Hepatic stellate cell (primary cell): ENCODE results near the gene MMP2.
A peak's percentile ranks its signal among the peaks of the same experiment; 100 is the strongest.

Source experiments
- DNase-seq: peaks from one replicate; pipeline ENCODE4 v3.0.0; 2011; ENCODE audit warnings: low spot score

Gene MMP2

DNA sequence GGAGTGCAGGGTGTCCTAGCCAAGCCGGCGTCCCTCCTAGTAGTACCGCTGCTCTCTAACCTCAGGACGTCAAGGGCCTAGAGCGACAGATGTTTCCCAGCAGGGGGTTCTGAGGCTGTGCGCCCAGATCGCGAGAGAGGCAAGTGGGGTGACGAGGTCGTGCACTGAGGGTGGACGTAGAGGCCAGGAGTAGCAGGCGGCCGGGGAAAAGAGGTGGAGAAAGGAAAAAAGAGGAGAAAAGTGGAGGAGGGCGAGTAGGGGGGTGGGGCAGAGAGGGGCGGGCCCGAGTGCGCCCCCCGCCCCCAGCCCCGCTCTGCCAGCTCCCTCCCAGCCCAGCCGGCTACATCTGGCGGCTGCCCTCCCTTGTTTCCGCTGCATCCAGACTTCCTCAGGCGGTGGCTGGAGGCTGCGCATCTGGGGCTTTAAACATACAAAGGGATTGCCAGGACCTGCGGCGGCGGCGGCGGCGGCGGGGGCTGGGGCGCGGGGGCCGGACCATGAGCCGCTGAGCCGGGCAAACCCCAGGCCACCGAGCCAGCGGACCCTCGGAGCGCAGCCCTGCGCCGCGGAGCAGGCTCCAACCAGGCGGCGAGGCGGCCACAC lies at the start of gene MMP2:
TSS of gene MMP2 (plus strand) at position 372 of the 603 bp plus-strand sequence. CDS start 282 bp downstream, outside the sequence.
- peak; percentile 70 for DNase-seq

DNA sequence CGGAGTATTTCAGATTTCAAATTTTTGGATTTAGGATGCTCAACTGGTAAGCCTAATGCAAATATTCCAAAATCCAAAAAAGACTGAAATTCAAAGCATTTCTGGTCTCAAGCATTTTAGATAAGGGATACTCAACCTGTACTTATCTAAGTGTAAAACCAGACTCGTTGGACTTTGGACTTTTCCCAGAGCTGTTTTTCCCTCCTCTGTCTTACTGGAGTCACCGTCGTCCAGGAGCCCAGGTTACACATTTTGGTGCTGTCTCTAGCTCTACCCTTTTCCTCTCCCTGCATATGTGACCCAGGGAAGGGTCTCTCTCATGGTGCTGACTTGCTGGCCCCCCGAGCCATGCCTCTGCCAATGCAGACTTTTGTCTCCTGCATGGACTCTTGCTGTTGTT lies 46.0 kb upstream of the MMP2 start:
- no peak for DNase-seq

DNA sequence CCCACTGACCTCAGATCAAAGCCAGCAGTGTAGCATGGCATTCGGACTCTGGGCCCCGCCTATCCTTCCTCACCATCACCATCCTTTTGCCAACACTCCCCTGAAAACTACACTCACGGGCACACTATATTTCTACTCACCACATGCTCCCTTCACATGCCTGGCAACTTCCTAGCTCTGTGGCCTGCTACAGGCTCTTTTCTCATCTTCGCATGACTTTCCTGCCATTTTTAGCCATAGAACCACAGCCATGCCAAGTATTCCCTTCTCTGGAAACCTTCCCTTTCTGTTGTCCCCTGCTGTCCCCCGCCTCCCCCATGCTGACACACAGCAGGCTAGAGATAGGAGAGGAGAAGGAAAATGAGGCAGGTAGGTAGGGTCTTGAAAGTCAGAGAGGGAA lies 45.5 kb upstream of the MMP2 start:
- no peak for DNase-seq

DNA sequence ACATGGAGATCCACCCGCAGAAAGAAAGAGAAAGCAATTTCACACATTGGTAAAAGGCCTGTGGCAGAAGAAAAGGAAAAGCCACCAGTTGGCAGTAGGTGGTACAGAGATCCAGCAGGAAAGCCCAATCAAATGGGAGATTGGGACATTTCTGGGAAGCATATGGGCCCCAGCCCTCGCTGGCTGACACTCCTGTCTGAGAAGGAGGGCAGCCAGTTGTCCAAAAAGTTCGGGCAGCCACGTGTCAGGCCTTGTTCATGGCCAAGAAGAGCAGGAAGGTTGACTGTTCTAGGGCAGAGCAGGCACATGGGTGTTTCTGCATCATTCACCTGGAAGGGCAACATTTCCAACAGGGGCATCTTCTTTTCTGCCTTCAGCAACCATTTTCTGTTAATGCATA lies 45.0 kb upstream of the MMP2 start:
- no peak for DNase-seq

DNA sequence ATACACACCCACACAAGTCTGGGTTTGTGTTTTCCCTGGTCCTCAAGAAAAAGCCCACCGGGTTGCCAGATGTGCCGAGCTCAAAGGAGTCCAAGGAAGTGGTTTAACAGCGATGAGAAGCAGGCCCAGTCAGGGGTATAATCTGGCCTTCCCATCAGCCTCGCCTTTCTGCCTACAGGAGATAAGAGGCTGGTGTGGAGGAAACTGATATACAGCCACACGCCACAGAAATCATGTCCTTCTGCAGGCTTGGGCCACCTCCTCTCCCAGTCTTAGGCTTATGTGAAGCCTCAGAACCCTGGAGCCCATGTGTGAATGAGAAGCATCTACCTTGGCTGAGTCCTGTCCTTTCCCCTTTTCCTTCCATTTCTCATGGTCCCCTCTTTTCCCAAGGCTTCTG lies 43.6 kb upstream of the MMP2 start:
- no peak for DNase-seq

DNA sequence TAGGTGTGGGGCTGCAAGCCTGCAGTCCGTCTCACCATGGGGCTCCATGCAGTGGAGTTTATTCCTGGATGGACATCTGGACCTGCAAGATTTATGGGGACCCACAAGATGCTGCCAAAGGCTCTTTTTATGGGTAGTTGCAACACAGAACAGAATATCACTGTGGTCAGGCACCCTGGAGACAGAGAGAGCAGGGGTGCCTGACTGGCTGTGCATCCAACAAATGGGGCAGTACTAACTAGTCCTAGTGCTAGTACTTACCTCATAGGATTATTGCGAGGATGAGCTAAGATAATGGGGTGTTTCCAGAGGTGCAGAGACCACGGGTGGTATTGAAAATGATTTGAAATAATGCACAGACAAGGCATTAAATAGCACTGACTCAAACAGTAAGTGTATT lies 42.4 kb upstream of the MMP2 start:
- DNase-seq: no peak

DNA sequence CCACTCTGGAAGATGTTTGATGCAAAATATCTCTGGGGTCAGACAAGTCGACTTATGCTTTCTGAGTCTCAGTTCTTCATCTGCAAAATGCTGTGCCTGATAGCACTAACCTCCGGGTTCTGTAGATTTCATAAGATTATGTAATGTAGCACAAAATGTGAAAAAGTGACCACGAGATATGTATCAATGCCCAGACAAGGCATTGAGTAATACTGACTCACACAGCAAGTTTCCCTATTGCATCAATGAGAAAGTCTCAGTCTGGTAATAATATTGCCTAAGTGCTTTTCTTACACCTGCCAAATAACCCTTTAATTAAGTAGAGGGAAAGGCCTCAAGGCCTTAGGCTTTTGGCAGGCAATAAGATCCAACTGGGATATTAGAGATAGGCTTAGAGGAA lies 41.4 kb upstream of the MMP2 start:
- no peak for DNase-seq

DNA sequence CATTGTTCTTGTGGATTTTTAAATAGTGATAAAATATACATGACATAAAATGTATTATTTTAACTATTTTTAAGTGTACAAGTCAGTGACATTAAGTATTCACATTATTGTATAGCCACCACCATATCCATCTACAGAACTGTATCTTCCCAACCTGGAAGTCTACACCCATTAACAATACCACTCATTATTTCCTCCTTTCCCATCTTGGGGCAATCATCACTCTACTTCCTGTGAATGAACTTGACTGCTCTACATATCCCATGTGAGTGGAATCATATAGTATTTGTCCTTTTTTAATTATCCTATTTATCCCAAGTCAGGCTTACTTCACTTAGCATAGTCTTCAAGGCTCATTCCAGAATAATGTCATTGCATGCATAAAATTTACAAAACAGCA lies 40.7 kb upstream of the MMP2 start:
- no peak for DNase-seq

DNA sequence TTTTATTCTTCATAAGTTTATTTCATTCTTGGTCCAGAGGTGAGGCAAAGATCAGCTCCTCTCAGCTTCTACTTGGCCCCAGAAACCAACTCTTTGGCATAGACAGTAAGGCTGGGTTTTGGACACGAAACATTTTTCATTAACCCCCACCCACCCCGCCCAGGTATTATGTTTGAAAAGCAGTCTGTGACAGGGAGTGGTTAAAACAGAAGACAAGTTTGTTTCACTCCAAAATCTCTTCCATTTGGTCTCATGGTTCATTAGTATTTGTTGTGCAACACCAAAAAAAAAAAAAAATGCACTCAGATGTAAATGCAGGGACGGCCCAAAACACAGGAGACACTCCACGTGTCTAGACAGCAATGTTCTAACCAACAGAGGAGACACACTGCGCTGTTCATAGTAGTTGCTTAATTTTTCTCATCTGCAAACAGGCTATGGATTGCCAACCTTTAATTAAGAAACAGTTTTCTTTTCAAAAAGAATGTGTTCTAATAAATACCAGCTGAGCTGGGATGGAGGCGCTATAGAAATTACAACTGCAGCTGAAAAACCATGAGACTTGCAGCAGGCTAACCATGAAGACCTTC lies 39.8 kb upstream of the MMP2 start:
- DNase-seq: no peak

DNA sequence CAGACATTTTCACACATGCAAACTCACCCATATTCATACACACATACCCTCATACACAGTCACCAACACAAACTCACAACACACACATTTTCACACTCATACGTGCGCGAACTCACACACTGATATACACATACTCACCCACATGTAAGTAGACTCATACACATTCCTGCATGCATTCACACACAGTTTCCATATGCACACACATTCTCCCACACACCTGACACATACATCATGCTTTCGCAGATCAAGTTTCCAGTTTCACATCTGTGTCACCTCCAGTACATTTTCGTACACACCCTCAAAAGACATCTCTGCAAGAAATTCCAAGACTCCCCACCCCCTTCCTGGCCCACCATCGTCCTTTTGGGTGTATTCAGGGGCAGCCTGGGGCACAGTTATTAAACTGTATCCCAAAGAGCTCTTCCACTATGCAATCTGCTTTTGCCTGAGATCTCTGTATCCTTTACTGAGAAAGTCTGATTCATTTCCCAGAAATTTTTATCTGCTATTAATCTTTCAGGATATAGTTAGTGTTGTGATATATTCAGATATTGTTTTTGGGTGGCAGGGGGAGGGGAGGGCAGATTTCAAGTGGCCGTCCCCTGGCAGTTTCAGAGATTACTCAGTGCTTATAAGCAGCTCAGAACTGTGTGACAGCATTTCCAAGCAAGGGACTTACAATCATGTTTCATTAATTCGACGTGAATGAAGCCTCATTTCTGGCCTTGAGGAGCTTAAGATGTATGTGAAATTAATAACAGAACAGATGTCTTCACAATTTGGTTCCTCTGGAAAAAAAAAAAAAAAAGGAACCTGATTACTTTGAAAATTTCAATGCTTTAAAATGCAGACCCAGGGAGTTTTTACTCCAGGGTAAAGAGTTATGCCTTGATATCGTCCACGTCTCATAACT lies 35.3 kb upstream of the MMP2 start:
- no peak for DNase-seq

DNA sequence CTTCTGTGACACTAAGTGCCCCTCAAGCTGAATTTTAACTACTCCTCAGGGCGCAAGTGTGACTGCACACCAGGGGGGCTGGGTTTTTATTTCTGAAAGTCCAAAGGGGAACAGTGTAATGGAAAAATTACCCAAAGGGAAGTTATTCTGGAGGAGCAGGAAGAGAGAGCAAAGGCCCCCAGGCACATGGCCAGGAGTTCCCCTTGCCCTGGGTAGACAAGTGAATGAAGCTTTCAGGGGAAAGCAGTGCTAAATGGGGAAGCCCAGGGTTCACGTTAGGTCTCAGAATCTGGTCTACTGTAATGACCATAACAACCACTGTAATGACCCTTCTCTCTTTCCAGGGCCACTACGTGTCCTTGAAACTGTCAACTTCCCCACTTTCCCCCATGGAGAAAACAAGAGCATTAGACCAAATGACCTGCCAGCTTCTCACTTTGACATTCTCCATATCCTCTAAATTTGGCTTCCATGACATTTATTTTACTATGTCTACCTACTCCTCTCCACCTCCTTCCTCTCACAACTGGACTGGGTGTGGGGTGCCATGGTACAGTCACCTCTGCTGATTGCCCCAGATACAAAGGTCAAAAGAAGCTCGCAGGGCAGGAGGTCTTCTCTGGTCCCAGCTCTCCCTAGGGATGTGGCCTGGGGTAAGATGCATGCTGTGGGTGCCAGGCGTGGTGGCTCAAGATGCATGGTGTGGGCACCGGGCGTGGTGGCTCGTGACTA lies 34.1 kb upstream of the MMP2 start:
- no peak for DNase-seq

DNA sequence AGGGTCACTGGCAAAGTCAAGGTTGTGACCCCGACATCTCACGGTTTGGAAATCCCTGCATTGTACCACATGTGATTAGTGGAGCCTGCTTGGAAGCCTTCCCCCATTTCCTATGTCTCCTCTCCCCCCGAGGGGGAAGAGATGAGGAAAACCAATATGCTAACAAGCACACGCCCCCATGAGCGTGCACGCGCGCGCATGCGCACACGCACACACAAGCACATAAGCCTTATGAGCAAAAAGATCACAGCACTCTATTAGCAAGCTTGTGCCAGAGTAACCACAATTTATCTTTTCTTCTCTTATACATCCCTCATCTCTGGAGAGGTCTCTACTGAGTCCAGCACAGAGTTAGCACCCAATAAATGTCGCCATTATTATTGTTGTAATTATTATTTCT lies 31.8 kb upstream of the MMP2 start:
- no peak for DNase-seq

DNA sequence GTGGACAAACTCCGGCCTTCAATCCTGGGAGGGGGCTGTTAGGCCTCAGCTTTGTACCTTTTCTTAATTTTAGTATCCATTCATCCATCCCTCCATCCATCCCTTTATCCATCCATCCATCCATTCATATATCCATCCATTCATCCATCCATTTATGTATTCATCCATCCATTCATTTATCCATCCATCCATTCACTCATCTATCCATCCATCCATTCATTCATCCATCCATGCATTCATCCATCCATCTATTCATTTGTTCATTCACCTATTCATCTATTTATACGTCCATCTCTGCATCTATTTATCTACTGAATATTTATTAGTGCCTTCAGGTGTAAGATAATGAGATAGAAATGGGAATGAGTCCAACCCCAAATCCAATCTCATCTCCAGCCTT lies 26.0 kb upstream of the MMP2 start:
- no peak for DNase-seq

DNA sequence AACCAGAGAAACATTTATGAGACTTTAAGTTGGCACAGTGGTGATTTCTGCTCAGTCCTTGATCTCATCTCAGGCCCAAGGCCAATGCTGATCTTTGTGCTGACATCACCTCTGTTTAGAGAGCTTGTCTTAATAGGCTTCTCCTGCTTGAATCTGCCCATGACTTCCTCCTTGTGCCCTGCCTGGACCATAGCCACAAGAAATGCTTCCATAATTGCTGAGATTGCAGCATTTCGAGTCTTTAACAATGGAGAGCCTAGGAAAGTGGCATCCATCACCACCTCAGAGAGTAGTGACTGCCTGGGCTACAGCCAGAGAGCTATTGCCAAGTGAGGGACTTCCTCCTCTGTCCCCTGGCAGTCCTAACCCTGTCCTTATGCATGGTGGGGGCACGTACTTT lies 25.1 kb upstream of the MMP2 start:
- DNase-seq: no peak

DNA sequence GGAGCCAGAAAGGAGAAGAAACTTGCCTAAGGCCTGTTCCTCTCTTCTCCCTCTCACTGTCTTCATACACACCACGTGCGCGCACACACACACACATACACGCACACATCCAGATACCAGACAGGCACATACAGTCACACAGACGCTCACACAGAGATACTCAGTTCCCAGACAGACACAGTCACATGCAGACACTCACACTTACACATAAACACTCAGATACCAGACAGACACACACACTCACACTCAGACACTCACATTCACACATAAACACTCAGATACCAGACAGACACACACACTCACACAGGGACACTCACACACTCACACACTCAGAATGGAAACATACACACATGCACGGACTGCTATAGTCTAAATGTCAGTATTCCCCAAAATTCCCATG lies 24.1 kb upstream of the MMP2 start:
- no peak for DNase-seq

DNA sequence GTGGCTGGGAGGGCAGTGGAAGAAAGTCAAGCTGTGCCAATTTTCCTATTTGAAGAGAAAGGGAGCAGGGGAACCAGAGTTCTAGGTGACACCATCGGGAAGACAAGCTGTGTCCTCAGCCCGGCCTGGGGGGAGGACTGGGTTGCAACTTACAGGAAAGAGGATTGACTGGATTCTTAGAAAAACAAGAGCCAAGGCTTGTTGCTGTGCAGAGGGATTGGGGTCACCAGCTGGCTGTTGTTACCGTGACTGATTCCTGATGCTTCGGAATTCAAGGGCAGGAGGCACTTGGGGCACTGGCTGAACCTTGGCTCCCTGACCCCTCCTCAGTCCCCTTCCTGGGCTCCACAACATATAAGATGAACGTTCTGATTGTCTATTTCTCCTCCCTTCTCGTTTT lies 16.8 kb upstream of the MMP2 start:
- DNase-seq: no peak

DNA sequence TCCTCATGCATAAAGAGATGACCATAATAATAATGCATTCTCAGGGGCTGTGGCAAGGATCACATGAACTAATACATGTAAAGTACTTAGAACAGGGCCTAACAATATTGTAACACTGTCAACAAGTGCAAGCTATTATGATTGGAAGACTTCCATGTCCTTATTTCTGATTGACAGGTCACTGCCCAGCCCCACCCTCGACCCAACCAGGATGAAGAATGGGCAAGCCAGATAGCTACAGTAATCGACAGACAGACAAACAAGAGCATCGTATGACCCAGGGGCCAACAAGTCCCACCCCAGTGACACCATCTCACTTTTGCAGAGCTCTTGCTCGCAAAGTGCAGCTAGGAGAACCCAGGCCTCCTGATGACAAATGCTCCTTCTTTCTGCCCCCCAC lies 14.6 kb upstream of the MMP2 start:
- no peak for DNase-seq

DNA sequence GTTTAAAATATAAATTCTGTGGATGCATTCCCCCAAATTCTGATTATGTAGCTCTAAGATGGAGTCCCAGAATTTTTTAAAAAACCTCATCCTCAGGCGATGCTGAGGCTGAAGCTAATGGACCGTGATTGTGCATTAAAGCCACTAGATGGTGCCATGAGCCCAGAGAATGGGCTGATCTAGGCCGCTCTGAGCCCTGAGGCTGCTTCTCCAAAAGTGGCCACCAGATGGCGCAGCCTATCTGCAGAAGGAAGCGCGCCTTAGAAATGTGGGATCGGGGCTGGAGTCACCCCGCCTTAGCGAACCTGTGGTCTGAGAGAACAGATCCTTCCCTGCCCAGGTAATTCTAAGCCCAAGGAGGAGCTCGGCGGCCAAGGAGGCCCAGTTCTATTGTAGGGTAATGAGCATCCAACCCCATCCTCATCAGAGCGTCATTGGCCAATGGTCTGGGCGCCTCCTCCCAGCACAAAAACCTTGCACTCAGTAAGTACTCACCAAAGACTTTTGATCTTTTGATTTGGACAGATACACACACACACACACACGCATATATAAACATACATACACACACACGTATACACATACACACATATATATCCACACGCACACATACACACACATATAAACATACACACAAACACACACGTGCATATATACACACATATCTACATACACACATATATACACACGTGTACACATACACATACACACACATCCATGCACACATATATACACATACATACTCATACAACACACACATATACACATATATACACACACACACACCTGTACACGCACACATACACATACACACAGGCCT lies 13.7 kb upstream of the MMP2 start:
- DNase-seq: peak; percentile 79

DNA sequence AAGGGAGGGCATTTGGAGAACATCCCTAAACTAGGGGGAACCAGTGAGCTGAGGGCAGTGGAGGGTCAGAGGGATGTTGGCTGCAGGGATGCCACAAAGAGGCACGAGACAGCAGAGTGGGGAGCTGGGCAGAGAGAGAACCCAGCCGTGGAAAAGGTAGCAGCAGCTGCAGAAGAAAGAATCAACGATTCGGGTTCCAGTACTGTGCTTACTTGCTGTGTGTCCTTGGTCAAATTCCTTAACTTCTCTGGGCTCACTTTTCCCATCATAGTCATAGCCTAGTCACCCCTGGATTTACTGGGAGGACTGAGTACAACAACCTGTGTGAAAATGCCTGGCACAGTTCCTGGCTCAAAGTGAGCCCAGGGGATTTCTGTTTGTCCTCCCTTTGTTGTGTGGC lies 12.8 kb upstream of the MMP2 start:
- no peak for DNase-seq

DNA sequence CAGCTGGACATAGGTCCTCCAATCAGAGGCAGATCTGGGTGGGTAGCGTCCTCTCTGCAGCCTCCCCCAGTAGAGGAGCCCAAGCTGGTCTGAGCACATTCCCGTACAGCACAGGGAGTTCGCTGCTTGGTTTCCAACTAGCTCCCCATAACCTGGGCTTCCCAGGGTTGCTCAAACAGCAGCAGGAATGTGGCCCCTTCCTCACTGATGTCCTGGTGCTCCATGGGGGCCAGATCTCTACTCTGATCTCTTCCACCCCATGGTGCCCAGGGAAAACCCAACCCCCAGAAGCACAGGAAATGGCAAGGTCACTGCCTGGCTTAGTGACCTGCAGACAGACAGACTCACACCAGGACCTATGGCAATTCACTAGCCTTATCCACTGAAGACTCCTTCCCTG lies 11.1 kb upstream of the MMP2 start:
- no peak for DNase-seq

DNA sequence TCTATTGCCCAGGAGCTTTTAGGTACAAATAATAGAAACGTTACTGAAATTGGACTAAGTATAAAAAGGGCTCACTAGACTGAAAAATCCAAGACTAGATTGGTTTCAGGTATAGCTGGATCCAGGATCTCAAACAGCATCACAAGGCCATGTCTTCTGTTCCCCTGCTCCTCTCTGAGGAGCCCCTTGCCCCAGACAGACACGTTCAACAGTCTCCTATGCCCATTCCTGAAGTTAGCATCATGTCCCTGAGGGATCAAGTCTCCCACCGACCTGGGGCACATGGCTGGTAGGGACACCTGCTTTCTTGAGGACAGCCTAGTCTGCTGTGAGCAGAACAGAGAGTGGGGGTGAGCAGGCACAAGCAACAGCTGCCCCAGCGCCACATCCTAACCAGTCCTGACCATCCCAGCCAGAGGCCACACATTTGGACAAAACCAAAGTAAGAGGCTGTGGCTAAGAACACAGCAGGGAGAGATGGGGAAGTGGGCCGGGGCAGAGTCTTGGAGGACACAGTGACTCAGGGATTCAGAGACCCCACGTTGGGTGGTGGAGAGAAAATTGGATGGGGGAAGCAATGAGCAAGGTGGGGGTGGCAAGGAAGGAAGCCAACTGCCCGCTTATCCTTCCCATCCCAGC lies 10.5 kb upstream of the MMP2 start:
- DNase-seq: no peak
